Measurements from ENCODE around the gene SACM1L.

DNA sequence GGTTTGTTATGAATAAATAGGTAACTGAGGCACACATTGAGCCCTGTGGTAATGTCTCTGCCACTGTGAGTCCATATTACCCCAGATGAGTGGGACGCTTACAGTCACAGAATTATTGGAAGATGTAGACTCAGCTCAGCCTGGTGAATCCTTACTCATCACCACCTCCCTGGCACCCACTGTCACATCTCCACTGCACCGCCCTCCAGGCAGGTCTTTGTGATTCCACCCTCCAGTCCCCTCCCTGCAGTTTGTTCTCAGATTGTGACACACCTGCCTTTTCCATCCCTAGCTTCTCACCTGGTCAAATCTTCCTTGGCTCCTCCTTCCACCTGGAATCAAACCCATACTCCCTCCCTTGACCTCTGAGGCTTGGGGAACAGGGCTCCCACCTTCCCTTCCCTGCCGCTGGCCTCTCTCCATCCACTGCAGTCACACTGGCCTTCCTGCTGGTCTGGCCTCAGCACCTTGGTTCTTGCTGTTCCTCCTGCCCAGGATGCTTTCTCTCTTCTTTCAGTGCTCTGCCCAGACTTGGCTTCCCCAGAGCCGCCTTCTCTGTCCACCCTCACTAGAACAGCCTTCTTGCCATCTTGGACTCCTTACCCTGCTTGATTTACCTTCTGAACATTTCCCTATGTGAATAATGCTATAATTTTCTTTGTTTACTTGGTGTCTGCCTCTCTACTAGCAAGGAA is 97.8 kb downstream of the SACM1L start:
- TF ChIP-seq, protein P1, sequence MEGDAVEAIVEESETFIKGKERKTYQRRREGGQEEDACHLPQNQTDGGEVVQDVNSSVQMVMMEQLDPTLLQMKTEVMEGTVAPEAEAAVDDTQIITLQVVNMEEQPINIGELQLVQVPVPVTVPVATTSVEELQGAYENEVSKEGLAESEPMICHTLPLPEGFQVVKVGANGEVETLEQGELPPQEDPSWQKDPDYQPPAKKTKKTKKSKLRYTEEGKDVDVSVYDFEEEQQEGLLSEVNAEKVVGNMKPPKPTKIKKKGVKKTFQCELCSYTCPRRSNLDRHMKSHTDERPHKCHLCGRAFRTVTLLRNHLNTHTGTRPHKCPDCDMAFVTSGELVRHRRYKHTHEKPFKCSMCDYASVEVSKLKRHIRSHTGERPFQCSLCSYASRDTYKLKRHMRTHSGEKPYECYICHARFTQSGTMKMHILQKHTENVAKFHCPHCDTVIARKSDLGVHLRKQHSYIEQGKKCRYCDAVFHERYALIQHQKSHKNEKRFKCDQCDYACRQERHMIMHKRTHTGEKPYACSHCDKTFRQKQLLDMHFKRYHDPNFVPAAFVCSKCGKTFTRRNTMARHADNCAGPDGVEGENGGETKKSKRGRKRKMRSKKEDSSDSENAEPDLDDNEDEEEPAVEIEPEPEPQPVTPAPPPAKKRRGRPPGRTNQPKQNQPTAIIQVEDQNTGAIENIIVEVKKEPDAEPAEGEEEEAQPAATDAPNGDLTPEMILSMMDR (conservative IDR thresholded peaks at IDR 0.05; ENCODE audit: low read depth, low read length) = no peak
- TF ChIP-seq EZH2 (IDR thresholded peaks at IDR 0.05; ENCODE audit: low read length, unreplicated experiment) (no peak), EZH2phosphoT487 (IDR thresholded peaks at IDR 0.05; ENCODE audit: borderline replicate concordance, low read length) (no peak)
